Measurements from ENCODE around the gene NAALADL1.
A peak's percentile ranks its signal among the peaks of the same experiment; 100 is the strongest.

NAALADL1 gene

DNA sequence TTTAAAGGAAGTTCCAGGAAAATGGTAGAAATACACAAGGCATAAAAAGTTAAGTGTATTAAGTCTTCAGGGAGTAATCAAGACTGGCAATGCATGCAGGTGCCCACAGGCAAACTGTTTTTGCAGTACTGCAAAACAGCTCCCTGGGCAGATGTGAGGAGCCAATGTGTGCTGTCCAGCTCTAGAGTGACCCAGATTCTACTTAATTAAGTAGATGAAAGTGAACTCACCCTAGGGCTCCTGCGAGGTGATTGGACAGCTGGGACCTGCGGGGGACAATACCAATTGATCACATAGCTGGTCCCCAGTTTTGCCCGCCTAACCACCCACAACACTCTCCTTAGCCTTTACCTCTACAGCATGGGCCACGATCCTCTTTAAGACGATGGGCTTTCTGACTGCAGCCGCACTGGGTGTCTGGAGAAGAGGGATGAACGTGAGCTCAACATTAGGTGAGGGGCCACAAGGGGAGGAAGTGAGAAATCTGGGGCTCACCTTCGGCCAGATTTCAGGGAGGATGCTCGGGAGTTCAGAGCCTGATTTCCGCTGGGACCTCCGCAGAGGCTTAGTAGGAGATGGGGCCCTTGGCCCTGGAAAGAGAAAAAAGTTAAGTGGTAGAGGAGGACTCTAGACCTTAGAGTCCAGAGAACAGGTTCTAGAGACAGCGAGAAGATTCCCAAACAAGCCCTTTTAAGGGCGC lies 24.9 kb upstream of the NAALADL1 start:
- FAIRE-seq, result no peak
- DNase-seq (ENCODE audit: low spot score), result no peak

DNA sequence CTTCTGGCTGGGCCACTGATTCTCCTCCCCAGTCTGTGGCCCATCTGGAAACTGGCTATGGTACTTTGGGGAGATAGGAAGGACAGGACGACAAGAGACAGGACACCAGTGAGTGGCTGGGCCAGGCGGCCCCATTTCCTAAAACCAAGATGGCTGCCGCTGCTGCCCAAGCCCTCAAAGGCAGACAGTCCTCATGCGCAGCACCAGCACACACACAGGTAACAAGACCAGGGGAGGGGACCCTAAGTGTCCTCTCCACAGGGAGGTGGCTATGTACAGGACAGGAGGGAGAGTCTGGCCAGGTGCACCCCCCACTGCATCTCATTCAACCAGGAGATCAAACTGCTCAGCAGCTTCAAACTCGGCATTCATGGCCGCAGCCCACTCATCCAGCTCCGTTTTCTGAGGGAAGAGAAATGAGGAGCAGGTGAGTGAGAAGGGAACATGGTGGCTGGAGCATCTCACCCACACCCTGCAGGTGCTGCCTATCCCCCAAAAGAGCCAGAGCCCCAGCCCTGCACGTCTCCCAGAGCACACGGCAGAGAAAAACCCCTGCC lies 20.5 kb upstream of the NAALADL1 start:
- no peak for FAIRE-seq
- no peak for DNase-seq (ENCODE audit: low spot score)

DNA sequence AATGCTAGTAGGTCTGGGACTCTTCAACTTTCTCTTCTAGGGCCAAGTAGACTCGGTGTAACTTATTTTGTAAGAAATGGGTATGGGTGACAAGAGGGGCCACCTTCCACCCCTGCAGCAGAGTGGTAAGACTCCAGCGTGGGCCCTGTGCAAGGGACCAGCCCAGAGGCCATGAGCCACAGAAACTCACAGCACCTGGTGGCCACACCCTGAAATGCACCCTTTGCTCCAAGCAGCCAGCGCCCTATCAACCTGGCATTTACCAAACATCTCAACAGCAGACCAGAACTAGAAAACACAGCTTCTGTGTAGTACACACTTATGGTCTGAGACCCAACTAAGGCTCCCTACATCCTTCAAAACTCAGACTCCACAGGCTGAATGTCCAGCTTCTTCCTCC lies 19.8 kb upstream of the NAALADL1 start:
- FAIRE-seq (no peak), DNase-seq (ENCODE audit: low spot score) (peak; percentile 55)

DNA sequence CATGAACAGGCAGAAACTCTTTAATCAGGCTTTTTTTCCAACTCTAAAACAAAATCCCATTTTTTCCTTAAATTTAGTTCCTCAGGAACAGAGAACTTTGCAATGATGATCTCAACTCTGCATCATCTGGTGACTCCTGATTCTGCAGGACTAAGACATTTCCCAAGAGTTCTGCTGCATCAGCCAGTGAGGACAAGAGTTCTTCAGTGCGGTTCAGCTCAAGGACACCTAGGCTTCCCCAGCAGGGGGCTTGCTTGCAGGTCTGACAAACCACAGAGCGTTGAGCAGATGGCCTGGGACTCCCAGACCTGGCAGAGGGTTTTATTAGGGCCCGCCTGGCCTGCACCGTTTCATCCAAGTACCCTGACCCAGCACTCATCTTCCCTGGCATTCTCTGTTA lies 19.1 kb upstream of the NAALADL1 start:
- FAIRE-seq, result no peak
- DNase-seq (ENCODE audit: low spot score), result no peak

DNA sequence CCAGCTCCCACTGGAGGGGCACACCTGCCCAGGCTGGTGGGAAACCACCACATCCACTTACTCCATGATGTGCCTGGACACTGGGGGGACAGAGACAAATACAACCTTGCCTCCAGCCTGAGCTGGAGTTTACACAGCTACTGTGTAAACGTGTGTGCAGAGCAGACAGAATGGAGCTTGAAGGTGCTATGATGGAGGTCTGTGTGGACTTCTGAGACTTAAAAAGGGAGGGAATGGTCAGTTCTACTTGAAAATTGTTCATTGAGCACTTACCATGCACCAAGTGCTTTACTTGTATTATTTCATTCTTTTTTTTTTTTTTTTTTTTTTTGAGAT lies 14.2 kb upstream of the NAALADL1 start:
- no peak for DNase-seq (ENCODE audit: low spot score)

DNA sequence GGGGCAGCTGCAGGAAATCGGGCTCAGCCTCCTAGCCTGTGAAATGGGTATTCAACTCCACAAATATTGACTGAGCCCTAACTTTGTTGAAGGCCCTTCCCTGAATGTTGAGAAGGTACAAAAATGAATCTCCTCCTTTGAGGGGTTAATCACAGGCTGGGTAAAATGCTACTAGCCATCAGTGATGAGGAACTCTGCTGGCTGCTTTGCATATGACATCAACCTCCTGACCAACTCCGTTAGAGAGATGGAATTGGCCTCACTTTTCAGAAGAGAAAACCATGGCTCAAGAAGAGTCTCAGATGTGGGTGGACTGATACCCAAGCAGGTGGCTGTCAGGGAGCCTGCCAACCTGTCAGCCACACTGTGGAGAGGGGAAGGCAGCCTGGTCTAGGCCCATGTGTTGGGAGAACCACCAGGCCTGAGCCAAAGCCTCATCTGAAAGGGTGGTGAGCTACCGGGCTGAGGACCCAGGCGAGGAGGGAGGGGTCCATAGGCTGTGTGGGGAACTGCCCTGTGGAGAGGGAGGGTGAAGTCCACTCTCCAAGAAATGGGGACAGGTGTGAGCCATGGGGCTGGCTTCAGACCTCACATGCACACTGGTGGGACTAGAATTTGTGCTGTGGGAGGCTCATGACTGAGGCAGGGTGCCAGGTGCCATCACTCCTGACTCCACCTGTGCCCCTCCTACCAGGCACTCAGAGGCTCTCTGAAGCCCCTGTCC lies 13.7 kb upstream of the NAALADL1 start:
- DNase-seq (ENCODE audit: low spot score), result no peak
- FAIRE-seq, result no peak

More for the DNA sequence above, 14.2 kb upstream of the NAALADL1 start:
- no peak for FAIRE-seq

DNA sequence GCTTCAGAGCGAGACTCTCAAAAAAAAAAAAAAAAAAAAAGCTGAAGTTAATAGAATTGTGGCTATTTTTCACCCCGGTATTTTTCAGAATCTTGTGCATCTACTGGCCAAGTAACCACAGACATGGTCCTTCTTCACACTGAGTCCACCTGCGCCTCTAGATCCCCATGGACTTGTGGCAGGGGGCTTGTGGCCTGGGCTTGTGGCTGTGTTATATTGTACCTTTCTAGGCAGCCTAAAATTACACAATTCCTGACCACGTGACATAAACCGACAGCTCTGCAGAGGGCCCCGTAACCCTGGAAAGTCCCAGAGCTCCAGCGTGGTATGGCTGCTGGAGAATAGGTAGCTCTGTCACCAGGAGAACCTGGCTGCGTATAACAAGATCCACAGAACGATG lies 10.9 kb upstream of the NAALADL1 start:
- DNase-seq (ENCODE audit: low spot score), result no peak
- FAIRE-seq, result no peak

DNA sequence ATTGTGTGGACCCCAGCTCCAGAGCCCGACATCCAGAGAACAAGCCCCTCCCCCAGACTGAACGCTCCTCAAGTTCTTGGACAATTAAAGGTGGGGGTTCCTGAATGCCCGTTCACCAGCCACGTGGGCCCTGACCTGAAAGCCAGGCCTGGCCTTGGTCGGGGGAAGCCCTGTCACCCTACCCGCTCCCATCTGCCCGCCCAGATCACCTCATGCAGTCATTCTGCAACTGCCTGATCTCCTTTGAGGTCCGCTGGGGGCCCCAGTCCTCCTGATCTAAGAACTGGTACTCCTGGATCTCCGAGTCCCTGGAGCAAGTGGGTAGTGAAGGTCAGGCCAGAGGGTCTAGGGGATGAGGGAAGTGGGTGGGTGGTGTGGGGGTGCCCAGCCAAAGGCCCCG lies 9.1 kb upstream of the NAALADL1 start:
- no peak for FAIRE-seq
- no peak for DNase-seq (ENCODE audit: low spot score)

DNA sequence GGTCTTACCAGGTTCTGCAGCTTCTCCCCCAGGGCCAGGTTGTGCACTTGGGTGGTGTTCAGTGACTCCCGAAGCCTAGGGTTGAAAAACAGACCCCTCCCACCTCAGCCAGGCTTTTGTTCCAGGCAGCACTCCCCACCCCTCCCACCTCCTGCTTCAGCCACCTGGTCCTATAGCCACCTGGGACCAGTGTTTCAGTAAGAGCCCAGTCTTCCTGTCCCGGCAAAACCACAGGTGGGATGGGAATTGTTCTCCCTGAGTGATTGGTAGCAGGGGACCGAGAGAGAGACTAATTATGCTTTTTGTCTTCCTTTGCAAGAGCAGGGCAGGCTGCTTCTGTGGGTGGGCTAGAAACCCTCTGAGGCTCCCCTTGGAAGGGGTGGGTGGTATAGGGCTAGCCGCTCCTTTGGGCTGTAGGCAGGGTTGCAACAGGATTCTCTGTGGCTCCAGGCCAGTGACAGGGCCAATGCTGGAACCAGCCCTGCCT lies 8.5 kb upstream of the NAALADL1 start:
- DNase-seq (ENCODE audit: low spot score) (no peak), FAIRE-seq (no peak)

DNA sequence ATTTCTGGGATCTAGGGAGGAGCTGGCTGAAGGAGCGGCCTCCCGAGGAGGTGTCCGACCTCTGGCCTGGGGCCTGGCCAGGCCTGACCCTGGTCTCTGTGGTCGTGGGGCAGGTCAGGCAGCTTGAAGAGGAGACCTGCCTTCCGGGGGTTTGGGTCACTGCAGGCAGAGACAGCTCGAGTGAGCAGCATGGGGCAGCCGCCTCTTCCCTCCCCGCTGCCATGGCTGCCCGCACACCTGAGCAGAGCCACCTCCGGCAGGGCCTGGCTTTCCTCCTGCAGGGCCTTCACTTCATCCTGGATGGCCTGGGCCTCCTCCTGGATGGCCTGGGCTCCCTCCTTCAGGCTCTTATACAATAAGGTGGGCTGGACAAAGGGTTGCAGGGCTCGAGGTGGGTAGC lies 8.0 kb upstream of the NAALADL1 start:
- FAIRE-seq (no peak), DNase-seq (ENCODE audit: low spot score) (no peak)

DNA sequence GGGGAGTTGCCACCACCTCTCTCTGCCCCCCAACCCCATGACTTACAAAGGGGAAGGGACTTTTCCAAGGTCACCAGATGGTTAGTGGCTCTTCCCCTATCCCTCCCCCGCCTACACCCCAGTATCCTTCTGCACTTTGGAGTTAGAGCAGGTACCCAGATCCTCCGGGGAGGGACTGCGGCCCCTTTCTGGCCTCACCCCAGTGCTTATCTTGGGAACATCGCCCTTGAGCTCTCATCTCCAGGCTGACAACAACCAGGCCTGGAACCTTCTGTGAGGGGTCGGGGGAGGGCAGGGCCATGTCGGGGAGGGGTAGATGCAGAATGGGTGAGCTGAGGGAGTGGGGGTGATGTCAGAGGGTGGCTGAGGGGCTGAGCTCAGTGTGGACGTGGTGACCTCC lies 7.5 kb upstream of the NAALADL1 start:
- FAIRE-seq, result no peak
- DNase-seq (ENCODE audit: low spot score), result no peak

DNA sequence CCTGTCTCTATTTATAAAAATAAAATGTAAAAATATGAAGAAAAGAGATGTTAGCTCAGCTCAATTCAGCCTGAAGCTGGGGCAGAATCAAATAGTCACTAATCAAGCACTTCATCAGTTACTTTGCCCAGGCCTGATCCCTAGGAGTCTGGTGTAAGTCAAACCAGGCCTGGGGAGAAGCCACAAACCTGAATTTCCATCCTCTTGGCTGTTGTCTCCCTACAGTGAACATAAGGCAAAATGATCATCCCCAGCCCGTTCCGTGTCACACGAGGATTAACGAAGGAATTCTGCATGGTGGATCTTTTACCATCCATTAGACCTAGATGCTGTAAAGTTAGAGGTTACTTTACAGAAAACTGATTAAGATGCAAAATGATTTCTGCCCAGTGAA lies 6.5 kb upstream of the NAALADL1 start:
- FAIRE-seq (no peak), DNase-seq (ENCODE audit: low spot score) (no peak)

DNA sequence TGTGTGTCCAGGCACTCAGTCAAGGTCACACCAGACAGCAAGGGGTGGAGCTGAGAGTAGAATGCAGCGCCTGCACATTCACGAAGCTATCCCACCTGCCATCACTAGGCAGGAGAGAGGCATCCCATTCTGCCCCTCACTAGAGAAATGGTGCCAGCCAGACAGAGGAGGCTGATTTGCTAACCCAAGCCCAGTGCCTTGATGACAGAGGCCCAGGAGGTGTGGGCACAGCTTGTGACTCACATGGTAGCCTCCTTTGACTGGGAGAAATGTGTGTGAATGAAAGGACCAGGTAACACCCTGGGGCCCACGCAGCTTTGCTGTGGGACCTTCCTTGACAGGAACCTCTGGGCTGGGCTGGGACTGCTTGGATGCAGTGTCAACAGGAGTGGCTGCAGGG lies 5.2 kb upstream of the NAALADL1 start:
- FAIRE-seq (no peak), DNase-seq (ENCODE audit: low spot score) (no peak)

DNA sequence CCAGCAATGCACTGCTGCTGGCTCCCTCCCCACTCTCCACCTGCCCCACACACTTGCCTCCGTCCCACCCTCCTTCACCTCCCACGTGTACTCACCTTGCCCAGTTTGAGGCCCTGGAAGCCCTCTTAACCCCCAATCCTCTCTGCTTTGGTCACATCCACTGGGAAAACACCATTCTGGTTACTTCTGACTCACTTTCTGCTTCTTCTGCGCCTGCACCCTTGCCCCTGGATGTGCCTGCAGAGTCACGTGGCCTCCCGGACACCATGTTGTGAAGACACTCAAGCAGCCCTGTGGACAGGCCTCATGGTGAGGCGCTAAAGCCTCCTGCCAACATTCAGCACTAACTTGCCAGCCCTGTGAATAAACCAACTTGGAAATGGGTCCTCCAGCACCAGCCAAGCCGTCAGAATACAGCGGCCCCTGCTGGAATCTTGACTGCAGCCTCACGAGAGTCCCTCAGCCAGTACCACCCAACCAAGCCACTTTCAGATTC lies 2.6 kb upstream of the NAALADL1 start:
- FAIRE-seq (no peak), DNase-seq (ENCODE audit: low spot score) (no peak)

DNA sequence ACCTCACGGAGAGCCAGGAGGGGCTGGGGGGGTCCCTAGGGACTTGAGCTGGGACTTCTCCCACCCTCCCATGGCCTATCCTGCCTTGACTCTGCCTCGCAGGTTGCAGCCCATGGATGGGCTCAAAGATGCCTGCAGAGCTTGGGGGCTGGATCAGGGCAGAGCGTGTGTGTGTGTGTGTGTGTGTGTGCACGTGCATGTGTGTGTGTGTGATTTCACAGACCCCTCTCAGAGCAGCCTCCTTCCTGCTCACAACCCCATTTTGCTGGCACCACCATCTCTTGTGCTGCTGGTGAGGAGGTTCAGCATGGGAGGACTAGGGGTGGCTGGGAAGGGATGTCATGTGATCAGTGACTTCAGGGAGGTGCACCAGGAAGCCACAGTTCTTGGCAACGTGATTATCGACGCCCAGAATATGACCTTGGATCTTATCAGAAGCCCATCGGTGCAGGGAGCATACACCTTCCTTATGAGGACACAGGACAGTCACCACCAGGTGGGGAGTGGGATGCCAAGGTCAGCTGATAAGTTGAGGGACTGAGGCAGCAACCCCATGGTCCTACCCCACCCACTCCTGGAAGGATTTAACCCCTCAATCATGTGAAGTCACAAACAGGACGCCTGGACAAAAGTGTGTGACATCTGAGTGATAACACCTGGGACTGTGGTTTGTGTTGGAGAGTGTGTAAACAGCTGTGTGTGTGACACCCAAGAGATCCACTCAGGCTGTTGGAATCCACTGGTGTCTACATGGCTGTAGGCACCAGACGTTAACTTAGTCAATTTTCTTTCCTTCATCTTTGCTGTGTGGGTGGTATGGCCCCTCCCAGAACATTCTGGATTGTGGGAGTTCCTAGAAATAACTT lies 1.8 kb upstream of the NAALADL1 start:
- DNase-seq (ENCODE audit: low spot score) (no peak), FAIRE-seq (no peak)

DNA sequence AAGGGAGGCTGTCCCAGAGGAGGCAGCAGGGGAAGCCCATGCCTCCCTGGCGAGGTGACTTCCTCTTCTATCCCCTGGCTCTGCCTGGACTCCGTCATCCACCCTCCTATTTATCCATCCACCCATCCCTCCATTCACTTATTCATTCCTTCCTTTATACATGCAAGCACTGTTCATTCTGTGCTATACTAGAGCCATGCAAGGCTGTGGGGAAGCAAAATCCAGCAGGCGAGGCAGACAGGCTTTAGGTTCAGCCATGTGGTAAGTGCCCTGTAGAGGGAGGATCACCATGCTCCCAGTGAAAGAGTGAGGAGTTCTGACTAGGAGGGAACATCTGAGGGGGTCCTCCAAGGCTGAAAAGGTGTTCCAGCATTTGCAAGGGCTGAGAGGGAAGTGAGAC lies 1.2 kb upstream of the NAALADL1 start:
- FAIRE-seq, result no peak

DNA sequence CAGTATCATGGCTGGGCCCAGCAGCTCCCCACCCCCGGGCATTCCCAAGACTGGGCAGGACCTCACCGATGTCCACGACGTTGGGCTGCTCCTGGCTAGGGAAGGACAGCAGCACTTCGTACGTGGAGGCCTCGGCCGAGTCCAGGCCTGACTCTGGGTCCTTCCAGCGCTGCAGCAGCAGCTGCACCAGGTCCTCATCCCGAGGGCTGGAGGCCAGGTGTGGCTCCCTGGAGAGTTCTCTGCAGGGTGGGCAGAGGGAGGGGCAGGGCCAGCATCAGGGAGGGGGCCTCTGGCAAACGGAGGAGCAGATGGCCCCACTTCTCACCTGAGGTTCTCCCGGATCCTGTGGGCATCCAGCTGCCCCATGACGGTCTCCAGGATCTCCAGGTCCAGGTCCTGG lies 341 bp downstream of the NAALADL1 start:
- DNase-seq (ENCODE audit: low spot score), result no peak
- no peak for FAIRE-seq

More for the DNA sequence above, 1.2 kb upstream of the NAALADL1 start:
- DNase-seq (ENCODE audit: low spot score), result no peak

DNA sequence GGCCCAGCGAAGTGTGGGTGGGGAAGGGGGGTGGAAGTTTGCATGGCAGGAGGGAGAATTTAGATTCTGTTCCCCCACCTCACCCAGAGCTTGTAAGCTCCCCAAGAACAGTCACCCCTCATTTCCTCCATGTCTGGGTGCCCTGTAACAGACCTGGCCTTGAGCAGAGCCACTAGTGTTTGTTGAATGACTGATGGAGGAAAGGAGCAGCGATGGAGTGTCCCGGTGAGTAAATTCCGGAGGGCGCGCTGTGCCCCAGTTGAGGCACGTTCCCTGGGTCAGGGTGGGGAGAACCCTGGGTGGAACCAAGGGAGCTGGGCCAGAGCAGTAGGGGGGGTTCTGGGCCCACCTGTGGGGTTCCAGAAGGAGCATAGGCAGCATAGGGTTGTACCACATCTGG lies 827 bp downstream of the NAALADL1 start:
- no peak for FAIRE-seq

DNA sequence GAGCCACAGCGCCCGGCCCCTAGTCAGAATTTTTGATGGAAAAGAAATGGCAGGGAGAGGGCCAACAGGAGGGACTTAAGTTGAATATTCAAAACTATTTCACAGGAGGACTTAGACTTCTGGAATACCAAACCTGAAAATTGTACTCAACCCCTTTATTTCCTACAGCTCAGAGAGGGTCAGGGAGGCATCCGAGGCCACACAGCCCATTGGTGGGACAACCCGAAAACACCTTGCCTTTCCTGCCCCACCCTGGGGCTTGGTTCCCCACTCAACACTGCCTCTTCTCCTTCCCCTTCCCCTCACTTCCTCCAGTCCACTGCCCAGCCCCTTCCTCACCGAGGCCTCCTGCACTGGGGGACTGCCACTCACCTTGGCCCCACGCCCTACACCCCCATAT lies 1.4 kb downstream of the NAALADL1 start:
- DNase-seq (ENCODE audit: low spot score) (no peak), FAIRE-seq (no peak)

More for the DNA sequence above, 827 bp downstream of the NAALADL1 start:
- no peak for DNase-seq (ENCODE audit: low spot score)

DNA sequence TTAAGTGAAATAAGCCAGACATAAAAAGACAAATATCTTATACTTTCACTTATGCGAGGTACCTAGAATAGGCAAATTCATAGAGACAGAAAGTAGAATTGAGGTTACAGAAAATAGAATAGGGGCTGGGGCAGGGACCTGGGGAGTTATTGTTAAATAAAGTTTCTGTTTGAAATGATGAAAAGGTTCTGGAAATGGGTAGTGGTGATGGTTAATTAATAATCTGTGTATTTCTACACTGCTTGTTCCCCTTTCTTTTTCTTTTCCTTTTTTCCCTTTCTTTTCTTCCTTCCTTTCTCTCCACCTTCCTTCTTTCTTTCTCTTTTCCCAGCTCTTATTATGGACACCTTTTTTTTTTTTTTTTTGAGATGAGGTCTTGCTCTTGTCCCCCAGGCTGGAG lies 2.8 kb downstream of the NAALADL1 start:
- FAIRE-seq, result no peak
- DNase-seq (ENCODE audit: low spot score), result no peak

DNA sequence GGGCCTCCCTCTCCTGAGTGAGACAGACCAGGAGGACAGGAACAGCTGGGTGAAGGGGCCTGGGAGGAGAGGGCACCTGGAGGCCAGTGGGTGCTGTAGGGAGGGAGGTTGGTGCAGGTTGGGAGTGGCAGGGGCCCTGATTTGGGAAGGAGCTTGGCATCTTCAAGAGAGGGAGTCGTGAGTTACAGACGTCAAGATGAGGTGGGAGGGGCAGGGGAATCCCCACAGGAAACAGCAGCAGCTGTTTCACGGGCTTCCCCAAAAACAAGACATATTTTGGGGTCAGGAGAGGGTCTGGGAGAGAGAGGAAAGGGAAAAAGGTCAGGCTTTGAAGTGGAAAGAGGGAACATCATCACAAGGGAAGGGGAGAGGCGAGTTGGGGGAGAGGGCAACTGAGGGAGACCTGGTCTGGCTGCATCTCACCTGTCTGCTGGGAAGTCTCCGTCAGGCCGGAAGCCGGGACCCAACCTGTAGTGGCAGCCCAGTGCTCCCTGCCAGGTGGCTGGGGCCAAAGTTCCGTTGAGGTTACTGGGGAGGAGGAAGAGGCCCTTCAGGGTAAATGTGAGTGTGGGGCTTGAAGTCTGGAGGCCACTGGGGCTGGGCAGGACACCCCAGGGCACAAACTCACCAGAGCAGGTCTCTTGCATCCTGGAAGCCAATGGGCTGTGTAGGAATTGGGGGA lies 4.4 kb downstream of the NAALADL1 start:
- DNase-seq (ENCODE audit: low spot score) (no peak), FAIRE-seq (no peak)

Measured in urothelium cell line (cell line).